CD4-positive, alpha-beta T cell treated with Interleukin-6 for 4 hours (primary cell): ENCODE results near the gene PRKD1.

Experiments
- DNase-seq: peaks from one replicate; pipeline ENCODE4 v3.0.0-alpha.2; 2020; ENCODE audit warnings: mixed read lengths

The PRKD1 gene

DNA sequence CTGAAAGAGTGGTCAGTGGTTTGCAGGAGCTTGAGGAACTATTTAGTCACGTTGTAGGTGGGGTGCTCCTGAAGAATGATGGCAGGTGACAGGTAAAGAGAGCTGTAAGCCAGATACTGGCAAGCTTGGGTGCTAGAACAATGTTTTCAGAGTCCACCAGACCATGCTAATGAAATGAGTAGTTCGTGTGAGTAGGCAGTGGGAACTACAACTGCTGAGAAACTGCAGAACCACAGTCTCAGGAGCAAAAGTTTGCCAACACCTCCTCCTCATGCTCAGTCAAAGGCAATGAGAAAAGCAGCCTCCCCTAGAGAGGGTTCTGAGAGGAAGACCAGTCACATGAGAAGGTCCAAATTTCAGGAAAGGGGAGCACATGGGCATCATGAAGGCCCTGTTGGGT lies 91.3 kb downstream of the PRKD1 start:
- DNase-seq = no peak

DNA sequence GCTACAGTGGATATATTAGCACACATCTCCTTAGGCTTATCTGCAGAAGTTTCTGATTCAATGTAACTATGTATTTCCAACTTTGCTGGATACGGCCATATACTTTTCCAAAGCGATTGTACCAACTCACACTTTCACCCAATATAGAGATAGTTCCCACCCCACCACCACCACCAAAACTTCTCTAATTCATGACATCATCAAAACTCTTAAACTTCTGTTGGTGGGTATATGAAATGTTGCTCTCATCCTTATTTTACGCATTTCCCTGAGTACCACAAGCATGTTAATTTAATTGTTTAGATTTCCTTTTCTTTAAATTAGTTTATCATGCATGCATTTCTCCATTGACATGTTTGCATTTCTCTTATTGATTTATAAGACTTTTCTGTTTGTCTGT lies 95.6 kb downstream of the PRKD1 start:
- no peak for DNase-seq

DNA sequence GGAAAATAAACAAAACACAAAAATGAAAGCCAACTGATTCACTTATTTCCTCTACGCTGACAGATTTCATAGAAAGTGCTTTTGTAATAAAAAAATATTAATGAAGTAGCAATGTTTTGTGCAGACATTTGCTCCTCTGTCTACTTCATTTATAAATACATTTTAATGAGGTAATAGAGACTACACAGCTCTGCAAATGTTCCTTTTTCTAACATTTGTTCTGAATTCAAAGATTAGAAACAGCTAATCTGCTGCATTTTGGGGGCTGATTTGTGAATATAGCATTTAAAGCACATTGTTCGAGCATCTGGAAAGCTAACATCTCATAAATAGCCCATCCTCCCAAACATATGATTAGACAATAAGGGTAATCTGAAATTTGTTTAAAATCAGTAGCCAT lies 97.8 kb downstream of the PRKD1 start:
- DNase-seq = no peak

DNA sequence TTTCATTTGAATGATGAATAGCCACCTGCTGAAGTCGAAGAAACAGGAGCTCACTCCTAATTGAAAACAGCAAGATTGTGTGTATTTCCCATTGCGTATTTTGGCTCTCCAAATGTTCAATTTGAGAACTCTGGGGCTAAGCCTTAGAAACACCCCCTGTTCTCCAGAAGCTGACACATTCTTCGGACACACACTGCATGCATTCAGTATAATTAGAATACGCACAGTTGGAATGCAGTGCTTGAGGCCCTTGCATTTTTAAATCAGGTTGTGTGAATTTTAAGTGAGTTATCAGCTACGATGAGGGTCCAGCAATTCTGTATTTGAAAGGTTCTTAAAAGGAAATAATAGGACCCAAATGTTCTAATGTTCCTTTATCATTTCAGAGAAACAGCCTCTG lies 103.8 kb downstream of the PRKD1 start:
- no peak for DNase-seq

DNA sequence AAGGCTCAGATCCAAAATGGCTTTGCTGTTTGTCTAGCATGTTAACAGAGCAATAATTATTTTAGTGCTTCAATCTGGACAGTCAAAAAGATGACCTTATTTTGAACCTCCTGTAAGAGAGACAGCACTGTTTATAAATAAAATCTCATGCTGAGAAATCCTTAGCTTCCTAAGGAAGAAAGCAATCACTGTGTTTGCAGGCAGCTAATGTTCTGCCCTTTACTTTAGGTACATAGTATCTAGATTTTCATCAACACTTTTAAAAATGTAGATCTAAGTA lies 105.3 kb downstream of the PRKD1 start:
- DNase-seq = no peak

DNA sequence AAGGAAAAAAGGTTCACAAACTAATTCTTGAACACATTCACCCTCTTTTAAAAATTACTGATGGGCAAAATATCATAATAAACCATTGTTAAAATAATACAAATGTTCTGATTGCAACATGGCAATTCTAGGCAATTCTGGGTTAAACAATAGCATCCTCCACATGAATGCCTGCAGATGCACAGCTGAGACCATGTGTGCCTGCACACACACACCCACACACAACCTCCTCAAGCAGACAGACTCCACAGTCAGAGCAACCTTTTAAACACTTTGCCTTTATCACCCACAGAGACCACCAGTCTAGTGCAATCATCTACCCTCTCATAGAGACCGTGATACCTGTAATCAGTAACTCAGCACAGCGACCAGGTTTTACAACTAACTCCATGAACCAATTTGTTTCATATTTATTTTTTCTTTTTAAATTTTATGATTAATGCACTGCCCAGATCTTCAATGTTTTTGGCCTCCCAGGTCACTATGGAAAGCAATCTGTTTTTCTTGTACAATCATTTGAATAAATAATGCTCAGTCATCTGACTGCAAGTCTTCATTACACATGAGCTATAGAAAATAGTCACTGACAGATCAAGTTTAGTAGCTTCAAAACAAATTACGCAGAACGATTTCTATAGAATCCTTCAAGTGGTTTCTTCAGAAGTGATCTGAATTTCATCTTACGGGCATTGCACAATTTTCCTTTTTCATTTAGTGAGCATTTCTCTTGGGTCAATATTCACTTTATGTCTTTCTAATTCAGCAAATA lies 105.8 kb downstream of the PRKD1 start:
- no peak for DNase-seq

DNA sequence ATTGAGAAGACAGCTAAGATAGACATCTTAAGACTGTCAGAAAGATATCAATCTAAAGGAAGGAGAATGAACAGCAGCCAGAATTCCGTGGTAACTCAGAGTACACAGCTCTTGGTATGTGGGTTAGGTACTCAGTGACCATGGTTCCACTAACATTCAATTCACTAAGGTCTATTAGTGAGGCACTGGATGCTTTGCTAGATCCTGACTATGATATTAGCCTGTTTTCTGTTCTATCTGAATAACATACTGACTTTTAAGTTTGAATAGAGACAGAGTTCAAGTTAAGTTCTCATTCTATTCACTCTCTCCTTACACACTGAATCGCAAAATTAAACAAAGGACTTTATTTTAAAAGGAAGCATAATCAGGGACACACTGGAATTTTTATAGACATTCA lies 106.4 kb downstream of the PRKD1 start:
- DNase-seq = no peak

DNA sequence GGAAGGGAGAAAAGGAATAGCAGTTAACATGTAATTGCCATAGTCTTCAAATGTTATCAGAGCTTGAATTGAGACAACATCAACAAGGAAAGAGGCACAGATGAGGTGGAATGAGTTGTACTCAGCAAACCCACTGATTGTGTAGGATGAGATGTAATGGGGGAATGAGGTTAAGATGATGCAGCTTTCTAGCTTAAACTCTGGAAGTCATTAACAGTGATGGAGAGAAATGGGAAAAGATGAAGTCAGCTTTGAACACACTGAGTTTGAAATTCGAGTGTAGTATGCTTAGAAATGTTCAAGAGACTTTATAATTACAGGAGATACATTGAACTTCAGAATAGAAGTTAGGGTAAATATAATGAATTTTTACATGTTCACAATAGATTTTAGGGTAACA lies 106.9 kb downstream of the PRKD1 start:
- no peak for DNase-seq

DNA sequence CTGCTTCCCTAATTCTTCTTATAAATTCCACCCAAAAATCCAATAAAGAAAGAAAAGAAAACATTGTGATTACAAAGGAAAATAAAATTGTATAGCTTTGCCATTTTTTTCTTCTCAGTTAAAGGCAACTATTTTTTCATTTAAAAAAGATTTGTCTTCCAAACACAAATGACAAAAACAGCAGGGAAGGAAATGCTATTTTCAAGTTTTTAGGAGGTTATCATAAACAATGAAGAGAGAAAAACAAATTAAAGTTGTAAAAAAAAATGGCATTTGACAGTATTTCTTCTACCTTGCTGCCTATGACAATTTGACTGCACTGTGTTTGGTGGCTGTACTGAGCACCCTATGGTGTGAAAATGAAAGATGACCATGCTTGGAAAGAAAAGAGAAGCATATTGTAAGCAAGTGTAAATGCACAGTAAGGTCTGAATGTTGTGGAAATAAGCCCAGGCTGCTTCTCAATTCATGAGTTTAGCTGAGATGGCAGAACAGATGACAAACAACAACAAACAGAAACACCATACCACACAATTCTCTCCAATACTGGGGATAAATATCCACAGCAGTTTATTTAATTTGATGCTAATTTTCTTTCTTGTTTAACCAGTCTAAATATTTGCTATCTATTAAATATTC lies 109.8 kb downstream of the PRKD1 start:
- no peak for DNase-seq

DNA sequence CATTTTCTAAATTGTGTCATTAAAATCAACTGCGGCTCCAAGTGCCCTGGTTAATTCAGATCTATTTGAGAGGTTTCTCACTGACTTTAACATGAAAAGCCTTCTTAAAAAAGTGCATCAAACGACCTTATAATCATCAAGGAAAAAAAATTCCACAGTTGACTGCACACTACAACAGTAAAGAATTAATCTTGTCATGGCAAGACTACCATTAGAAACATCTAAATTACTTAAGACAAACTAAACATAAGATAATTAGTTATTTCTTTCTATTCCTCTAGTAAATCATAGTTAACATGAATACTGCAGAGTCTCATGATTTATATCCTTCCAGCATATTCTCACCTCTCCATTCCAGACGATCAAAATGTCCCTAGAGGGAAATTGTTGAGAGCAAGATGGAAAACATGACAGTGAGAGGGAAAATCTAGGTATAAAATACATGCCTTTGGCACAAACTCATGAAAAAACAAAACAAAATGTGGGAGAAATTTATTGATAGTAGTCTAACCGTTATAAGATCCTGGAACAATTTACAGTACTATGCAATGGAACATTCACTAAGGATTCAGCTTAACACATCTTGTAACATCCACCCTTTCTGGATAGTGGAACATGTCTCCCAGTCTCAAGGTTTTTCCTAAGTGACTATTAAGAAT lies 112.5 kb downstream of the PRKD1 start:
- no peak for DNase-seq

DNA sequence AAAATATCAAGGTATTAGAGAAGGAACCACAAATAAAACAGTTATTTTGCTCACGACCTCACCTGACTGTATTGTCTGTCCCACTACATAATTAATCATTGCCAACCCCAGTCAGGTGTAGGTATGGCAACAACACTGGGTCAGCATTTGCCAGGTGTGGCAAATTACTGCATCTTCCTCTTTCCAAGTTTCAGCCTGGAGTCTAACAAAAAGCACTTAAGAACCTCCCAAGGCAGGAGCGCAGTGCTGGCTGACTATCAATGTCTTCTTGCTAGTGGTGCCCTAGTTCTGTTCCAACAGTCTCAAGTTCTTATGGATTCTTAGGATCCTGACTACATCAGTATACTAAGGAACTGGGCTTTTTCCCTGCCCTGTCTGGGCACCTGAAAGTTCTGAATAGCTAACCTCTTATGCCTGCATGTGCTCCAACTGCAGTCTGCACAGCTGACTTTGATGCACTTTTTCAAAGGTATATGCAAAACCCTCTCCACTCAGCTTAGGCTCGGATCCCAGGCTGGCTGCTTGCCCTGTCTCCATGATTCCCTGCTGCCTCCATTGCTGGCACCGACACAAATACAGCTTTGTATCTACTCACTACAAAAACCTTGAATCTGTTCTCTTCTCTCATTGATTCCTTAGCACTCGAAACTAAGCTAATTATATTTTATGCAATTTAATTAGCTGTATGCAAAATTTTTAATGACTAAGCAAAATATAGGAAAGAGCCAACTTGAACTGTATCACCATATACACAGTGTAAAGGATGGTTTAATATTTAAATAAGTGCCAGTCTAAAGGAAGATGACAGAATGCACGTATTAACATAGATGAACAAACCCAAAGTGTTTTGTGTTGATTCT lies 113.3 kb downstream of the PRKD1 start:
- no peak for DNase-seq

DNA sequence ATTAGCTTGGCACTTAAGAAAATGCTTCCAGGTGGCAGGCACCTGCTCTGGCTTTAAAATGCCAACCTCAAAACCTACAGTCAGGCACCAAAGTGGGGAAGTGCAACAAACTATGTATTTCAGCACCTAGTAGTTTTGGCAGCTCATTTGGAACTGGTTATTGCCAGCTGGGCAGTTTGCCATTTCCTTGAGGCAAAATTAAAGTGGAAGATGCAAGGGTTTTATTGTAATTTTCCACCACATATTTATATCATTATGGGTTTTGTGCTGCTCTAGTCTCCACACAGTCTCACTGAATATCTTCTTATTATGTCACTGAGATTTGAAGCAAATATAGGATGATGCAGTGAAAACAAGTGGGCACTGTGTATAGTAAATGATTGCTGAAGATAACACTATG lies 117.0 kb downstream of the PRKD1 start:
- DNase-seq = no peak

DNA sequence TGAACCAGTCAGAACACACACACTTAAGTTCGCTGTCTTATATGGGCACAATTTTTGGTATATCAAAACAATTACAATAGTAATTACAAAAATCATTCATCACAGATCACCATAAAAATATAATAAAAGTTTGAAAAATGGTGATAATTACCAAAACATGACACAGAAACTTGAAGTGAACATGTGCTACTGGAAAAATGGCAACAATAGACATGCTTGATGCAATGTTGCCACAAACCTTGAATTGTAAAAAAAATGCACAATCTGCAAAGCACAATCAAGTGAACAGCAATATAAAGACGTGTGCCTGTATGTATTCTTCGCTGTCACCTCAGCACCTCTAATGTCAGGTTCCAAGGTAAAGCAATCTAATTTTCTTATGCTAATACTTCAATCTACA lies 117.6 kb downstream of the PRKD1 start:
- no peak for DNase-seq

DNA sequence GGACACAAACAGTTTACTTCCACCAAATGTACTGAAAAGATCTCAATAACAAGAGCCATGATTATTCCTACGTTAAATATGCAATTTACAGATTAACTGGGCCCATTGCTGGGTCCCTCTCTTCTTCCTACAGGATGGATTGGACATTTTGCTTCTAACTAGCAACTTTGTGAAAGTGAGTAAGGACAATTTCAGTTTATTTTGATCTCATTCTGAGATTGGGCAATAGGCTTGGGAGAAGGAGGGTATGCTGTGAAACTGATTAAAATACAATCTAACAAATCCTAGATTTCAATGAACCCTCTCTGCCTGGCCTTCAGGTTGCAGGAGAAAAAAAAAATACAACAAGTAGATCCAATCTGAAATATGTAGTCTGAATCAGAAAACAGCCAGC lies 121.5 kb downstream of the PRKD1 start:
- DNase-seq = no peak

DNA sequence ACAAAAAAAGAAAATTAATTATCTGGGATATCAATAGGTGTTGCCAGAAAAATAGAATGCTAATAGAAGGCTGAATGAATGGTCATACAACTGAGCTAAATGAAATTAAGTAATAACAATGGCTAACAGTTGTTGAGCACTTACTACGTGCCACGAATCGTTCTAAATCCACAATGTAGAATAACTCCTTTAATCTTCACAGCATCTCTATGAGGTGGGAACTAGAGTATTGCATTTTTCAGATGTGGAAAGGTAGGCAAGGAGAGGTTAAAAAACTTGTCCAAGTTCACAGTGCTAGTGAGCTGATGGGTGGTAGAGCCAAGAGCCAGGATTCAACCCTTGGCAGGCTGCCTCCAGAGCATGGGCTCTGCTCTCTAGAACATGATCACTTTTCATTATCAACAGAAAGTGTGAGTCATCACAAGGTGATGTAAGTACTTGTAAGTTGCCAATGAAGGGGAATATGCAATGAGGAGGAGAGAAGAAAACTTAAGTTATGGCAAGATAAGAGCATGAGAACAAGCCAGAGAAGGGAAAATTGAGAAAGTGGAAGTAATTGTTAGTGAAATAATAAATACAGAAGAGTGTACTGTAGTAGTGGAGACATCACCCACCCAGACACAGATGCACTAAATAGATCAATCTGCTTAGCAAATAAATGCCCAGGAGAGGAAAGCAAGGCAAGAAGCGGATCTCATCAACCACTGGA lies 122.1 kb downstream of the PRKD1 start:
- no peak for DNase-seq

DNA sequence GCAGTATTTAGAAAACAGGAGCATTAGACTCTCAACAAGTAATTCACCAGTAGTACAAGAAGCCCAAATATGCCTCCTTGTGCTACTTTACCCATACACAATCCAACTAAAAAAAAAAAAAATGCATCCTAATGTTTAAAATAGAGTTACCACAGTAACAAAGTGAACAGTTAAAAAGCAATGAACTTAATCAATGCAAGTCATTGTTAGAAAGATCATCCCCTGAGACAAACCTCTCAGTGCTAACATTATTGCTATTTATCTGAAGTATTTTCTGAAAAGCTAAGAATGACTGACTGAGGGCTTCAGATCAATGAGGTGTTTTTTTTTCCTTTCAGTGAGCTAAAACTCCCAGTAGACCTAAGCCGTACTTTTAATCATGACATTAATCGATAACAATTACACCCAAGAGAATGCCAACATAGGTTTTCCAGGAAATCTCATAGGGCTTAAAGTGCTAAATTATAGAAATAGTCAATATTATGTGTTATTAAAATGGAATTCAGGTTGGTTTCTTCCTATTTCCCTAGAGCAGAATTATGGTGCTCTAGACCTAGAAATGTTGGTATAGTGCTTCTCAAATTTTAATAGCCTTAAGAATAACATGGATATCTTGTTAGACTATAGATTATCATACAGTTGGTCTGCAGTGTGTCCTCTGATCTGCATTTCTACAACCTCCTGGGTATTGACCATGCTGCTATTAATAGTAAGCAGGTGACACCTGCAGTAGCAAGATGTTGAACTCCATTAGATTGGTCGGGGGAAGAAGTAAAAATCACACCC lies 123.0 kb downstream of the PRKD1 start:
- no peak for DNase-seq

DNA sequence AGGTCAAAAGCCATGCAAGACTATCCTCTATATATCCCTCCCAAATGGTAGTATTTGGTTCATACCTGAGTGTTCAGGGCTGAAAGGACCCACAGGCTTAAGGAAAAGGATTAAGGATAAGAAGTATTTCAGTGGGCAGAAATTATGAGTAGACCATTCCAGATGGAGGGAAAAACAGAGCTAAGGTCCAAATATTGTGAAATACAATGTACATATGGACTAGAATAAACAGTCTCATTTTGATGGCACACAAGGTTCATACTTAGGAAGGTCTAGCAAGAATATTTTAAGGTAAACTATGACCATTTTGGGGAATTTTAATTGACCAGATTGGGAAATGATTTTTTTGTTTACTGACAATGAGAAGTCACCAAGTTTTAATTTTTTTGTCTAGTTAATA lies 124.6 kb downstream of the PRKD1 start:
- no peak for DNase-seq

DNA sequence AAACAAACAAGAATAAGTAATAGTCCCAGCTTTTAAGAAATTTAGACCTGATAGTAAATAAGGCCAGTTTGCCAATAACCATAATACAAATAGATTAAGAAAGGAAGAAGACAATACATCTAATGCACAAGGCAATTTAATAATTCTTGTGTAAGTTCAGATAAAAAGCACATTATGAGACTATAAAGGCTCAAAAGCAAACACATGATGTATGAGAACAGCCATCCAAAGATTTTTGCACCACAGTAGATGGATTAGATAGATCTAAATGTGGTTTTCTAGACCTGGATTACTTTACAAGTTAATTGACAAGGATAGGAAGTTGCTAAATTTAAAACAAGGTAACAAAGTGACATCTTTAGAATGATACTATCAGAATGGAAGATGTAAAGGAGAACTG lies 125.4 kb downstream of the PRKD1 start:
- no peak for DNase-seq

DNA sequence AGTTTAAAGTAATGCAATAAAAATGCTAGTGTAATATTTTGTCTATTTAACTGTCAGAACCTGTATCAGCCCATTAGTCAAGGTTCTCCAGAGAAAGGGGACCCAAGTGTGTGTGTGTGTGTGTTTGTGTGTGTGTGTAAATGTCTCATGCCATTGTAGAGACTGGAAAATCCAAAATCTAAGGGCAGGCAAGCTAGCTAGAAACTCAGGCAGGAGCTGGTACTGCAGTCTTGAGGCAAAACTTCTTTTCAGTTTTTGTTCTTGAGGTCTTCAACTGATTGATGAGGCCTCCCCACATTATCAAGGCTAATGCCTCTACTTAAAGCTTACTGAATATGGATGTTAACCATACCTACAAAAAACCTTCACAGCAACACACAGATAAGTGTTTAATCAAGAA lies 126.7 kb downstream of the PRKD1 start:
- DNase-seq = no peak

DNA sequence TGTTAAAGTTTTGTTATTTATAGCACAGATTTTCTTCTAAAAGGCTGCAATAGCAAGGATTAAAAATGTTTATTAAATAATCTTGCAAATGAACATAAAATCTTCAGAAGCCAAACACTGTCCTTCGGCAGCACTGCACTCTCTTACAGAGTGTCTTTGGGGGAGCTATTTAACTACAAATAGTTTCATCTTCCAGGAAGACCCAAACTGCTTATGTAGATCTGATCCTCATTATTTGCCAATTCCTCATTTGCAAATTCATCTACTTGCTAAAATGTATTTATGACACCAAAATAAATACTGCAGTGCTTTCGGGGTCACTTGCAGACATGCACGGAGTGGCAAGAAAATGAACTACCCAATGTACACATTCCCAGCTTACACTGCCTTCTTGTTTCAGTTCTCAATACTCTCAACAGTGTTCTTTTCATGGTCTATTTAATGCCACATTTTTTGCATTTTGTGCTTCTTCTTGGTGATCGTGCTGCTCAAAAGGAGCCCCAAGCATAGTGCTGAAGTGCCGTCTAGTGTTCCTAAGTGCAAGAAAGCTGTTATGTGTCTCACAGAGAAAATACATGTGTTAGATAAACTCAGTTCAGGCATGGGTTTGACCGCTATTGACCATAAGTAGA lies 128.1 kb downstream of the PRKD1 start:
- no peak for DNase-seq

DNA sequence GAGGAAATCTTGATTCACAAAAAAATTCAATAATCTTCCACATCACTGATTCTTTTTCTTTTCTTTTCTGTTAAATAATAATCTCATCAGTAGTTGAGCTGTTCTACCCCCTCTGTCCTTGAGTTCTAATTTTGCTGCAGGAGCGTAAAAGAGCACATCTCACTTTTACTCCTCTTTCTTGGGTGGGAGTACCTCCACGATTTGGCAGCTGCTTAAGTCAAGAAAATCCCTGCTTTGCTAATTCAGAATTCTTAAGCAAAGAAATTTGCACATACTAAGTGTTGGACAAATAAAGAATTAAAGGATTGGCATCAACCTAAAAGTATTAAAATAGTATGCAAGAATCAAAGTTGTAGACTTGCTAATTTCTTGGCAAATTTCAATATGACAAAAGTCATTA lies 128.8 kb downstream of the PRKD1 start:
- DNase-seq = no peak
